Large intestine (tissue), 3 donors: Measurements from ENCODE around the gene BRMS1. TPM values are rescaled to one million over a fixed set of nuclear protein-coding genes. Genes with fewer than 3 reads are reported as not detected.
"Not testable (repeated sequence)": the region's sequence is repeated elsewhere in the genome, so short reads cannot be mapped to it uniquely, and the experiment has no call there.

Source experiments
- DNase-seq, 2 donors: peaks; one replicate each; pipeline versions ENCODE4 v3.0.0 to v3.0.0-alpha.2; 2013
- H3K27ac ChIP-seq: one replicate; pipeline ENCODE4 v1.5.1; 2013; ENCODE audit warnings: low read length
- H3K27me3 ChIP-seq: 2 replicates; pipeline ENCODE4 v1.6.1; 2013; ENCODE audit warnings: low read length; ENCODE audit not compliant: control insufficient read depth, insufficient read depth
- H3K36me3 ChIP-seq: 2 replicates; pipeline ENCODE4 v1.6.1; 2013; ENCODE audit warnings: low read length; ENCODE audit not compliant: control insufficient read depth, insufficient read depth
- H3K4me1 ChIP-seq: one replicate; pipeline ENCODE4 v1.6.1; 2013; ENCODE audit warnings: low read length; ENCODE audit not compliant: control insufficient read depth, insufficient read depth
- H3K4me3 ChIP-seq: one replicate; pipeline ENCODE4 v1.5.1; 2013; ENCODE audit warnings: low read length
- H3K9me3 ChIP-seq: one replicate; pipeline ENCODE4 v1.6.1; 2013; ENCODE audit warnings: mild to moderate bottlenecking, low read depth, low read length, moderate library complexity; ENCODE audit not compliant: control insufficient read depth
- WGBS: methylation state at CpG from one replicate; pipeline ENCODE4 v1.1.5; 2013; ENCODE audit warnings: low lambda C conversion rate; ENCODE audit not compliant: insufficient coverage; 5-methylcytosine and 5-hydroxymethylcytosine counted together
- polyA plus RNA-seq: library from polyadenylated mRNA; unstranded; fragments of 120-200 nt; gene quantifications from one replicate; pipeline ENCODE4 v1.2.1, GENCODE V29; 2013

BRMS1 gene
- polyA plus RNA-seq, 1 donor = 32.4 TPM

GRCh38 chr11:66321606-66322005, 23.3 kb downstream of the BRMS1 start:
- Histone ChIP-seq H3K9me3 (peaks cover 5% of the 10 kb centered on the region), H3K27me3 (no peaks in the 10 kb centered on the region), H3K4me3 (no peak overlapping the region), H3K4me1 (peaks cover 26% of the 10 kb centered on the region), H3K36me3 (no peaks in the 10 kb centered on the region), H3K27ac (no peak overlapping the region)
- no CpG with 5 or more reads among the region's 4 CpGs for WGBS
- no peak for DNase-seq

DNA sequence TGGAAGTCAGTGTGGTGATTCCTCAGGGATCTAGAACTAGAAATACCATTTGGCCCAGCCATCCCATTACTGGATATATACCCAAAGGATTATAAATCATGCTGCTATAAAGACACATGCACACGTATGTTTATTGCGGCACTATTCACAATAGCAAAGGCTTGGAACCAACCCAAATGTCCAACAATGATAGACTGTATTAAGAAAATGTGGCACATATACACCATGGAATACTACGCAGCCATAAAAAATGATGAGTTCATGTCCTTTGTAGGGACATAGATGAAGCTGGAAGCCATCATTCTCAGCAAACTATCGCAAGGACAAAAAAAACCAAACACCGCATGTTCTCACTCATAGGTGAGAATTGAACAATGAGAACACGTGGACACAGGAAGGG, 24.2 kb downstream of the BRMS1 start:
- not testable (repeated sequence) for H3K9me3 ChIP-seq, DNase-seq
- WGBS = no CpG with 5 or more reads among the region's 6 CpGs

GRCh38 chr11:66320289-66320688, 24.6 kb downstream of the BRMS1 start:
- WGBS = no CpG with 5 or more reads among the region's 2 CpGs

More for the DNA sequence above, 24.2 kb downstream of the BRMS1 start:
- not testable (repeated sequence) for H3K27ac ChIP-seq, H3K4me3 ChIP-seq, H3K27me3 ChIP-seq, H3K36me3 ChIP-seq
- peaks cover 23% of the 10 kb centered on the region for H3K4me1 ChIP-seq

DNA sequence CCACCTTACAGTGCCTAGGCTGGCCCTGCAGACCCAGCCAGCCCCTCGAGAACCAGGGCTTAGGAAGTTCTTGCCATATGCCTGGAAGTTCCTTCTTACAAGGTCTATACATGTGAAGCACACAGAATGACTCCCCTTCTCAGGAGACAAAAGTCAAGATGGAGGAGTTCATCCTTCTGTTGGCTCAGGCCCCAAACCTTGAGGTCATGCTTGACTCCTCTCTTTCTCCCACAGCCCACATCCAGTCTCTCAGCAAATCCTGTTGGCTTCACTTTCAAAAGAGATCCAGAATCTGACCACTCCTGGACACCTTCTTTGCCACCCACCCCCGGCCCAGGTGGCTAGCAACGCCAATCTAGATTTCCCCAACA, 26.3 kb downstream of the BRMS1 start:
- Histone ChIP-seq H3K4me1 (peaks cover 27% of the 10 kb centered on the region), H3K4me3 (no peak overlapping the region), H3K27me3 (no peaks in the 10 kb centered on the region), H3K36me3 (no peaks in the 10 kb centered on the region), H3K9me3 (peaks cover 5% of the 10 kb centered on the region), H3K27ac (peak overlapping the region; percentile 79)
- DNase-seq = no peak
- WGBS = no CpG with 5 or more reads among the region's 3 CpGs

More at GRCh38 chr11:66320289-66320688, 24.6 kb downstream of the BRMS1 start:
- DNase-seq, H3K27me3 ChIP-seq, H3K9me3 ChIP-seq, H3K27ac ChIP-seq, H3K36me3 ChIP-seq, H3K4me3 ChIP-seq: not testable (repeated sequence)
- H3K4me1 ChIP-seq = peaks cover 23% of the 10 kb centered on the region

GRCh38 chr11:66317723-66318599, 26.9 kb downstream of the BRMS1 start:
- WGBS = no CpG with 5 or more reads among the region's 16 CpGs
- H3K27ac ChIP-seq = peak overlapping the region; percentile 79
- H3K4me3 ChIP-seq = no peak overlapping the region
- H3K27me3 ChIP-seq = no peaks in the 10 kb centered on the region
- no peaks in the 10 kb centered on the region for H3K36me3 ChIP-seq
- peaks cover 5% of the 10 kb centered on the region for H3K9me3 ChIP-seq
- peaks cover 33% of the 10 kb centered on the region for H3K4me1 ChIP-seq
- DNase-seq = peak; percentile 66 to 71

DNA sequence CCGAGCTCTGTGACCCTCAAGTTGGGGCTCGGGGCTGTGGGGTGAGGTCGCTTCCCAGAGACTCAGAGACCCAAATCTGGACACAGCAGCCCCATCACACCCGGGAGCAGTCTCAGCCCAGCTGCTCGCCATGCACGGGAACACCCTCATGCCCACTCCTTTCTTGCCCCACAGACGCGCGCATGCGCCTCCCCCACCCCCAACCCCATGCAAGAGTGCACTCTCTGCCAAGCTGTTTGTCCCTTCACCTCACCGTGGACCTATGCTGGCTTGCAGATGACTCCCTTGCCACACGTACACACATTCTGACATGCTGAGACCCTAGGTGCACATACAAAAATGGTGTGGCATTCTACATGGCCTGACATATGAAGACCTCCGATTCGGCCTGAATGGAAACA, 27.6 kb downstream of the BRMS1 start:
- 68% methylated on average over 4 of the region's 14 CpGs for WGBS
- Histone ChIP-seq H3K9me3 (peaks cover 5% of the 10 kb centered on the region), H3K4me1 (peaks cover 34% of the 10 kb centered on the region), H3K36me3 (no peaks in the 10 kb centered on the region), H3K27ac (peak overlapping the region; percentile 79), H3K27me3 (no peaks in the 10 kb centered on the region), H3K4me3 (peak overlapping the region; percentile 15)
- peak in 1 of 2 donors; percentile 29 for DNase-seq

DNA sequence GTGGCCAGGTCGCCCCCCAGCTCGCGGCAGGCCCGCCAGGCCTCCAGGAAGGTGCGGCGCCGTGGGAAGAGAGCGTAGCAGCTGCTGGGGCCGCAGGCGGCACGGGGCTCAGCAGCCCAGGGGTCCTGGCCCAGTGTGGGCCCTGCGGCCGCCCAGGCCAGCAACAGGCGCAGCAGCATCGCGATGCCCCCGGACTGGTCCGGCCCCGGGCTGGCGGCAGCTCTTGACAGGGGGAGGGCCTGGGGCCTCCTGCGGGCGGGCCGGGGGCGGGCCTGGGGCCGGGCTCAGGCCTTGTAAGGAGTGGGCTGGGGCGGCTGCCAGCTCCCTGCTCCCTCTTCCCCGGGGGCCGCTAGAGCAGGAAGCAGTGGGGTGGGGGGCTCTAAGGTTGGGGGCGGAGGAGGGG, 28.1 kb downstream of the BRMS1 start, which contains the start of gene CD248:
TSS of gene CD248 (minus strand) at position 196 of the 403 bp plus-strand sequence. CDS start at position 179, 17 bp downstream.
- Histone ChIP-seq H3K27me3 (no peaks in the 10 kb centered on the region), H3K36me3 (no peaks in the 10 kb centered on the region), H3K4me3 (peak within 1 kb of the TSS; percentile 59), H3K27ac (peak within 1 kb of the TSS; percentile 79), H3K4me1 (peaks cover 34% of the 10 kb centered on the region), H3K9me3 (peaks cover 5% of the 10 kb centered on the region)
- WGBS = no CpG with 5 or more reads among the region's 29 CpGs
- DNase-seq = peak in 1 of 2 donors; percentile 63

- Histone ChIP-seq H3K36me3 (no peaks in the 10 kb centered on the region), H3K9me3 (peaks cover 5% of the 10 kb centered on the region), H3K4me1 (peaks cover 34% of the 10 kb centered on the region), H3K4me3 (peak overlapping the region; percentile 59), H3K27me3 (no peaks in the 10 kb centered on the region), H3K27ac (peak overlapping the region; percentile 49)
- no CpG with 5 or more reads among the region's 52 CpGs for WGBS
- DNase-seq = no peak
Observed at GRCh38 chr11:66315921-66316811, 28.7 kb downstream of the BRMS1 start.

DNA sequence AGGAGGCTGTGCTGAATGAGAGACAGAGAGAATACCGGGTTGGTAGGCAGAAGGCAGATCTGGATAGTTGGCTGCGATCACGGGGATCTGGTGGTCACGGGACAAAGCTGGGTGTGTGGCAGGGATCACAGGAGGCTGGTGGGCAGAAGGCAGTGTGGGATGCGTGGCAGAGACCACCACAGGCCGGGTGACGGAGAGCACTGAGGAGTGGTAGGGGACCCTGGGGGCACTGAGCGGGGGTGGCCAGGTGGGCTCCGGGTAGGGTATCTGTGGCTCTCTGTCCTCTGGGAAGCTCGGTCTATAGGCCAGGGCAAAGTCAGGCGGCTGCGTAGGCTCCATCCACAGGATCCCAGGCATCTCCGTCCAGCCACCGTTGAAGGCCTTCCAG, 29.4 kb downstream of the BRMS1 start:
- H3K9me3 ChIP-seq = peaks cover 5% of the 10 kb centered on the region
- peaks cover 34% of the 10 kb centered on the region for H3K4me1 ChIP-seq
- peak overlapping the region; percentile 59 for H3K4me3 ChIP-seq
- DNase-seq = no peak
- H3K27ac ChIP-seq = peak overlapping the region; percentile 49
- H3K36me3 ChIP-seq = no peaks in the 10 kb centered on the region
- no peaks in the 10 kb centered on the region for H3K27me3 ChIP-seq
- no CpG with 5 or more reads among the region's 14 CpGs for WGBS
